Measurements from ENCODE around the gene BLOC1S3.

BLOC1S3 gene

DNA sequence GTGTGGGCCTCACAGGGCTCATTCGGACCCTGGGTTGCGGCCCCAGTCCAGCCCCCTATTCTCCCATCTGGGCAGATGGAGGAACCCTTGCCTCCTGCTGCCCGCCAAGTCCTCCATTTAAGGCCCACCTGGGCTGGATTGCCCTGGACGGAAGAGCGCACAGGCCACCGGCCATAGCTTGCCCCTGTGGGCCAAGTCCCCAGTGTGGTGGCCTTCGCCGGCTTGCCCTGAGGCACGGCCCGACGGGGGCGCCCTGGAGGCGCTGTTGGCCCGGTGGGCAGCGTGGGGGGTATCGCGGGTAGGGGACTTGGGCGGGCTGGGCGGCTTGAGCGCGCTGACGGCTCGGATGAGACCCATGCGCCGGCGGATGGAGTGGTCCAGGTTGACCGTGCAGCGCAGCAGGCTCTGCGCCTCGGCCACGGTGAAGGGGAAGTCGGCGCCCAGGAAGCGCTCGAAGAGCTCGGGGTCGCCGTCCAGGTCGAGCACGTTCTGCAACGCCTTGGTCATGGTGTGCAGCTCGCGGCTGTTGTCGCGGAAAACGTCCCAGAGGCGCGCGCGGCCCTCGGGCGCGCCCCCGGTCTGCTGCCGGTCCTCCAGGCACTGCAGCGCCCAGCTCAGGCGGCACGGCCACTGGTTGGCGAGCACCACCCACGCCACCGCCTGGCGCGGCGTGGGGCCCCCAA lies 26.6 kb upstream of the BLOC1S3 start:
- no peak for DNase-seq (ENCODE audit: low read depth)
- no peak overlapping the region for H3K4me3 ChIP-seq (ENCODE audit: control insufficient read depth, low read depth, low read length)
- TF ChIP-seq, protein P1, sequence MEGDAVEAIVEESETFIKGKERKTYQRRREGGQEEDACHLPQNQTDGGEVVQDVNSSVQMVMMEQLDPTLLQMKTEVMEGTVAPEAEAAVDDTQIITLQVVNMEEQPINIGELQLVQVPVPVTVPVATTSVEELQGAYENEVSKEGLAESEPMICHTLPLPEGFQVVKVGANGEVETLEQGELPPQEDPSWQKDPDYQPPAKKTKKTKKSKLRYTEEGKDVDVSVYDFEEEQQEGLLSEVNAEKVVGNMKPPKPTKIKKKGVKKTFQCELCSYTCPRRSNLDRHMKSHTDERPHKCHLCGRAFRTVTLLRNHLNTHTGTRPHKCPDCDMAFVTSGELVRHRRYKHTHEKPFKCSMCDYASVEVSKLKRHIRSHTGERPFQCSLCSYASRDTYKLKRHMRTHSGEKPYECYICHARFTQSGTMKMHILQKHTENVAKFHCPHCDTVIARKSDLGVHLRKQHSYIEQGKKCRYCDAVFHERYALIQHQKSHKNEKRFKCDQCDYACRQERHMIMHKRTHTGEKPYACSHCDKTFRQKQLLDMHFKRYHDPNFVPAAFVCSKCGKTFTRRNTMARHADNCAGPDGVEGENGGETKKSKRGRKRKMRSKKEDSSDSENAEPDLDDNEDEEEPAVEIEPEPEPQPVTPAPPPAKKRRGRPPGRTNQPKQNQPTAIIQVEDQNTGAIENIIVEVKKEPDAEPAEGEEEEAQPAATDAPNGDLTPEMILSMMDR (conservative IDR thresholded peaks at IDR 0.05; ENCODE audit: control insufficient read depth, insufficient read depth, low read depth, low read length), result no peak

GRCh38 chr19:45152504-45153338 lies 25.9 kb upstream of the BLOC1S3 start:
- TF ChIP-seq, protein P1 (conservative IDR thresholded peaks at IDR 0.05; ENCODE audit: control insufficient read depth, insufficient read depth, low read depth, low read length), result no peak
- peak; percentile 59 for DNase-seq (ENCODE audit: low read depth)
- no peak overlapping the region for H3K4me3 ChIP-seq (ENCODE audit: control insufficient read depth, low read depth, low read length)

DNA sequence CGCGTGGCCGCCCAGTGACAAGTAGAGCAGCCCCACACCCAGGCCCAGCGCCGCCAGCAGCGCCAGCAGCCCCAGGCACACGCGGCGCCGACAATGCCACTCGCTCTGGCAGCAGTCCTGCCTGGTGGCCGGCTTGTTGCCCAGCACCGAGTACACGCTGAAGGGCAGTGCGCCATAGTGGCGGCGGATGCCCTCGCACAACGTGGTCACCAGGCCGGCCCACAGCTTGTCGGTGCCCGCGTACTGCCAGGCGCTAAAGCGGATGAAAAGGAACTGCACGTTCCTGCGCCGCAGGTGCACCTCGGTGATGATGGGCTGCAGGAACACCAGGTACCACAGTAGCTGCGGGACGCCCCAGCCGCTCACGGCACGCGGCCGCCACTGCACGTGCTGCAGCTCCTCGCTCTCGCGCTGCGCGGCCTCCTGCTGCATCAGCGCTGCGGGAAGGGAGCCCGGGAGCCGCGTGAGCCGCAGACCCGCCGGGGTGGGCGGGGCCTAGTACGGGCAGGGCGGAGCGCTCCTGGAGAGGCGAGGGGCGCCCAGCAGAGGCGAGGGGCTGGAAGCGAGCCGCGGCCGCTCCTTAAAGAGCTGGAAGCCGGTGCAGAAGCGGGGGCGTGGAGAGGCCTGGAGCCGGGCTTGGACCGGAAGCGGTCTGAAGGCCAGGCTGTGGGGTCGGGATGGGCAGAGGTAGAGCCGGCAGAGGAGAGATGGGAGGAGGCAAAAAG lies 25.1 kb upstream of the BLOC1S3 start:
- peak; percentile 56 for DNase-seq (ENCODE audit: low read depth)
- TF ChIP-seq, protein P1 (conservative IDR thresholded peaks at IDR 0.05; ENCODE audit: control insufficient read depth, insufficient read depth, low read depth, low read length), result no peak
- H3K4me3 ChIP-seq (ENCODE audit: control insufficient read depth, low read depth, low read length), result peak overlapping the region; percentile 3

DNA sequence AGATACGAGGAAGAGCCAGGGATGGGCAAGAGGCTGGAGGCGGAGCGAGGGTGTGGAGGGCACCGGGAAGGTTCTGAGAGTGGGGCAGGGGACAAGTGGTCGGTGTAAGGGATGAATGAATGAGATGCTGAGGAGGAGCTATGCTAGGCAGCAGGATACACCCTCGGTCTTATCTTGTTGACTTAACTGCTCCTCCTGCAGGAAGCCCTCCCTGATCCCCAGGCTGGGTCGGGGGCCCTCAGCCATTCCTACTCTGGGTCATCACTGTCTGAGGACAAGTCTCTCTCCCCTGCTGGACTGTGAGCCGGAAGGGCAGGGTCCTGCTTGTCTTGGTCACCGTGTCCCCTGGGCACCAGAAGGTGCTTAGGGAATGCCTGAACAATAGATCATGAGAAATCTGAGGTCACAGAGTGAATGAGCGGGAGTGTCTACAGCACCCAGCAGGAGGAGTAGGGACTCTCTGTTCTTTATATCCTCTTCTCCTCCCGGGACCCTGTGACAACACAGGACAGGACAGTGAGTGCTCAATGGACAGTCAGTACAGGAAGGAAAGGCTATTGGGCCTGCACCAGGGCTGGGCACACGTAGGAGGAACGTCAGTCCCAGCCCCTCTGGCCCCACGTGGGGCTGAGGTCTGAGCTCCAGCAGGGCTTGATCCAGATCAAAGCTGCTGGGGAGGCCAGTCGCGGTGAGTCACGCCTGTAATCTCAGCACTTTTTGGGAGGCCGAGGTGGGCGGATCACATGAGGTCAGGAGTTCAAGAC lies 24.3 kb upstream of the BLOC1S3 start:
- H3K4me3 ChIP-seq (ENCODE audit: control insufficient read depth, low read depth, low read length), result peak overlapping the region; percentile 3
- TF ChIP-seq, protein P1 (conservative IDR thresholded peaks at IDR 0.05; ENCODE audit: control insufficient read depth, insufficient read depth, low read depth, low read length), result peak; percentile 23
- peak; percentile 96 for DNase-seq (ENCODE audit: low read depth)

GRCh38 chr19:45156011-45156630 lies 22.5 kb upstream of the BLOC1S3 start:
- no peak for DNase-seq (ENCODE audit: low read depth)
- H3K4me3 ChIP-seq (ENCODE audit: control insufficient read depth, low read depth, low read length), result no peak overlapping the region
- TF ChIP-seq, protein P1 (conservative IDR thresholded peaks at IDR 0.05; ENCODE audit: control insufficient read depth, insufficient read depth, low read depth, low read length), result no peak

- TF ChIP-seq, protein P1 (conservative IDR thresholded peaks at IDR 0.05; ENCODE audit: control insufficient read depth, insufficient read depth, low read depth, low read length), result no peak
- no peak overlapping the region for H3K4me3 ChIP-seq (ENCODE audit: control insufficient read depth, low read depth, low read length)
- DNase-seq (ENCODE audit: low read depth), result no peak
These were observed 21.8 kb upstream of the BLOC1S3 start for GRCh38 chr19:45156751-45157150.
